DMS 273 treated with DMSO at 0.1 percent for 48 hours (cell line): ENCODE data around the gene DISP3.

Source experiments
- DNase-seq: peaks from one replicate; lab custom pipeline; 2025; lab: John Stamatoyannopoulos, UW

The DISP3 gene, protein sequence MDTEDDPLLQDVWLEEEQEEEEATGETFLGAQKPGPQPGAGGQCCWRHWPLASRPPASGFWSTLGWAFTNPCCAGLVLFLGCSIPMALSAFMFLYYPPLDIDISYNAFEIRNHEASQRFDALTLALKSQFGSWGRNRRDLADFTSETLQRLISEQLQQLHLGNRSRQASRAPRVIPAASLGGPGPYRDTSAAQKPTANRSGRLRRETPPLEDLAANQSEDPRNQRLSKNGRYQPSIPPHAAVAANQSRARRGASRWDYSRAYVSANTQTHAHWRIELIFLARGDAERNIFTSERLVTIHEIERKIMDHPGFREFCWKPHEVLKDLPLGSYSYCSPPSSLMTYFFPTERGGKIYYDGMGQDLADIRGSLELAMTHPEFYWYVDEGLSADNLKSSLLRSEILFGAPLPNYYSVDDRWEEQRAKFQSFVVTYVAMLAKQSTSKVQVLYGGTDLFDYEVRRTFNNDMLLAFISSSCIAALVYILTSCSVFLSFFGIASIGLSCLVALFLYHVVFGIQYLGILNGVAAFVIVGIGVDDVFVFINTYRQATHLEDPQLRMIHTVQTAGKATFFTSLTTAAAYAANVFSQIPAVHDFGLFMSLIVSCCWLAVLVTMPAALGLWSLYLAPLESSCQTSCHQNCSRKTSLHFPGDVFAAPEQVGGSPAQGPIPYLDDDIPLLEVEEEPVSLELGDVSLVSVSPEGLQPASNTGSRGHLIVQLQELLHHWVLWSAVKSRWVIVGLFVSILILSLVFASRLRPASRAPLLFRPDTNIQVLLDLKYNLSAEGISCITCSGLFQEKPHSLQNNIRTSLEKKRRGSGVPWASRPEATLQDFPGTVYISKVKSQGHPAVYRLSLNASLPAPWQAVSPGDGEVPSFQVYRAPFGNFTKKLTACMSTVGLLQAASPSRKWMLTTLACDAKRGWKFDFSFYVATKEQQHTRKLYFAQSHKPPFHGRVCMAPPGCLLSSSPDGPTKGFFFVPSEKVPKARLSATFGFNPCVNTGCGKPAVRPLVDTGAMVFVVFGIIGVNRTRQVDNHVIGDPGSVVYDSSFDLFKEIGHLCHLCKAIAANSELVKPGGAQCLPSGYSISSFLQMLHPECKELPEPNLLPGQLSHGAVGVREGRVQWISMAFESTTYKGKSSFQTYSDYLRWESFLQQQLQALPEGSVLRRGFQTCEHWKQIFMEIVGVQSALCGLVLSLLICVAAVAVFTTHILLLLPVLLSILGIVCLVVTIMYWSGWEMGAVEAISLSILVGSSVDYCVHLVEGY (N-terminal part only)

DNA sequence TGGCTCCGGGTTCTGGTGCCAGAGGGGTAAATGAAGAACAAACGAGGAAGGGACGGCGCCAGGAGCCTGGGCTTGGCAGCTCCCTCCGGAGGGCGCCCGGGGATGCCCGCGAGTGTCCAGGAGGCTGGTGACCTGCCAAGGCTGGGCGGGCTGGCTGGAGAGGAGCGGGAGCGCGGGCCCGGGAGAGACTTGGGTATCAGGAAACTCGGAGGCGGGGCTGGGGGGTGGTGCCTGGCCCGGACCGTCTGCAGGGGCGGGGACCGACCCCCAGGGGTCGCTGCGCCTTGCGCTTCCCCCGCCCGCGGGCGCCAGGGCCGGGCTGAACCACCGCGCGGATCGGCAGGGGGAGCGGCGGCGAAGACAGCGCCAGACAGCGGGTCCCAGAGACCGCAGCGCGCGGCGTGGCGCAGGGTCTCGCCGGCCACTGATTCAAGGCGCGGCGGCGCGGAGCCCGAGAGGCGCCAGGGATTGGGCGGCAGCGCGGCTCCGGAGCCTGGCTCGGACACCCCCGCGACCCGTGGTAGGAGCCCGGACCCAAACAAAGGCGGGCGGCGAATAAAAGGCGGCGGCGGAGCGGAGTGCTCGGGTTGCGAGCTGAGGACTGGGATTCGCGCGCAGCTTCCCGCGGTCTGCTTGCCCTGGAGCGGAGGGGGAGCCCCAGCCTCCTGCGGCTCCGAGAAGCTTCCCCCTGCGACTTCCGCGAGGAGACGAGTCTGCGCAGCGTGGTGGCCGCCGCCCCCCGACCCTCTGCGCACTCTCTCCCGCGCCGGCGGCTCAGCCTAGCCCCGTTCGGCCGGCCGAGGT, at the start of gene DISP3:
Gene DISP3 (plus strand): TSS at position 585 of the 804 bp plus-strand sequence. CDS start 21,838 bp downstream, outside the sequence.
- DNase-seq: peak; percentile 55

DNA sequence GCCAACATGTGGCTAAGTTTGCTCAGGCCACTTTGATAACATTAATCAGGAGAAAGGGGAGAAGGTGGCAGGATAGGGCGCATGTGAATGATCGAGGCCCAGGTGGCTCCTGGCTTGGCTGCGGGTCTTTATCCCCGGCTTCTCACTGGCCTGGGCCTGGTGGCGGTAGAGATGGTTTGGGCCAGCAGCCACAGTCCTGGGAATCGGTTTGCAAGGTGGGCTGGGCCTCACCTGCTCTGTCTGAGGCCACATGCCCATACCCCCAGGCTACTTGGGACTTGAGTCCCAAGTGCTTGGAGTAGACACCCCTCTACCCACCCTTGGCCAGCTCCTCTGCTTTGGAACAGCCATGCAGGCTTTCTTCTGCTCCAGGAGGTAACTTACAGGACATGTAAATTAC, 49.7 kb upstream of the DISP3 start:
- no peak for DNase-seq

DNA sequence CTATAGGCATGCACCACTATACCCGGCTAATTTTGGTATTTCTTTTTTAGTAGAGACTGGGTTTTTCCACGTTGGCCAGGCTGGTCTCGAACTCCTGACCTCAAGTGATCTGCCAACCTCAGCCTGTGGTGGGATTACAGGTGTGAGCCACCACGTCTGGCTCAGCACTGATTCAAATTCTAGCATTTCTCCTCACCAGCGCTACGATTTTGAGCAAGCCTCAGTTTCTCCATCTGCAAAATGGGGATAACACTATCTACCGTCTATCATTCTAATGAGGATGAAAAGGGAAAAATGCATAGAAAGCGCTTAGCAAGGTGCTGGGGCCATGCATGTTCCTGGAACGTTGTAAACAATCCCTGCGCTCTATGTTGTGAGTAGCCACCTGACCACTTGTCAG, 49.0 kb upstream of the DISP3 start:
- DNase-seq: no peak

DNA sequence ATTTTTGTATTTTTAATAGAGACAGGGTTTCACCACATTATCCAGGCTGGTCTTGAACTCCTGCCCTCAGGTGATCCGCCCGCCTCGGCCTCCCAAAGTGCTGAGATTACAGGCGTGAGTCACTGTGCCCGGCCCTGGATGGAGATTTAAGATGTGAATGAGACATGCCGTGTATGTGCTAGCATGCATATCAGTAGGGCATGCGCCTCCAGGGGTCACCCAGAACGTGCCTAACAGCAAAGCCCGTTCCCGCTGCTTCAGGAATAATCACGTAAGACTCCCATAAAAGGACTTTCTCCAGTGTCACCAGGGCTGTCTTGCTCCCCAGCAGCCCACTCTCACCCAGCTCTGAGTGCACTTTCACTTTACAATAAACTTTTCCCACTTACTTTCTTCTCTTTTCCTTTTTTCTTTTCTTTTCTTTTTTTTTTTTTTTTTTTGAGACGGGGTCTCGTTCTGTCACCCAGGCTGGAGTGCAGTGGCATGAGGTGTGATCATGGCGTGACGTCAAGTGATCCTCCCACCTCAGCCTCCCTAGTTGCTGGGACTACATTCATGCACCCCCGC, 46.9 kb upstream of the DISP3 start:
- DNase-seq: no peak

DNA sequence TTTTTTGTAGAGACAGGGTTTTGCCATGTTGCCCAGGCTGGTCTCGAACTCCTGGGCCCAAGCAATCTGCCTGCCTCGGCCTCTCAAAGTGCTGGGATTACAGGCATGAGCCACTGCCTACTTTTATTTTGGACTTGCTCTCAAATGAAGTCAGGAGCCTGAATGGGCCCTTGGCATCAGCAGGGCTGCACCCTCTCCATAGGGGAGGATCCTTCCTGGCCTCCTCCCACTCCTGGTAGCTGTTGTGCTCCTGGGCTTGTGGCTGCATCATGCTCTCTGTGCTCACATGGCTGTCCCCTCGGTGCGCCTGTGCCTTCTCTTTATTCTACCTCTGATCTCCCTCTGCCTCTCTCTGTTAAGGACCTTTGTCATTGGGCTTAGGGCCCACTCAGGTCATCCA, 46.4 kb upstream of the DISP3 start:
- no peak for DNase-seq

DNA sequence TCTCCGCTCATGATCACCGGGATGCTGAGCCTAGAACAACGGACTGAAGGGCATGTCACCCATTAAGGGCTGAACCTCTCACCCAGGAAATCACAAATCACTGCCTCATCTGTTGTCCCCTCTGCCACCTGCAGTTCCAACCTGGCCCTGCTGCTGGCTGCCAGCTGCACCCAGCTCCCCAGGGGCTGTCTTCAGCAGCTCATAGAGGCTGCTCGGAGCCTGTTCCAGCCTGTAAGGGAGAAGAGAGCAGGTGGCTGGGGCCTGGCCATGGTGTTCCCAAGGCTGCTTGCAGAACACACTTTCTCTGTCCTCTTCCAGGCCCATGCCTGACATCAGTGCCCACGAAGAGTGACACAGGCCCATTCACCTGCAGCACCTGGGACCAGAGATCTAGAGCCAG, 44.5 kb upstream of the DISP3 start:
- peak; percentile 40 for DNase-seq

DNA sequence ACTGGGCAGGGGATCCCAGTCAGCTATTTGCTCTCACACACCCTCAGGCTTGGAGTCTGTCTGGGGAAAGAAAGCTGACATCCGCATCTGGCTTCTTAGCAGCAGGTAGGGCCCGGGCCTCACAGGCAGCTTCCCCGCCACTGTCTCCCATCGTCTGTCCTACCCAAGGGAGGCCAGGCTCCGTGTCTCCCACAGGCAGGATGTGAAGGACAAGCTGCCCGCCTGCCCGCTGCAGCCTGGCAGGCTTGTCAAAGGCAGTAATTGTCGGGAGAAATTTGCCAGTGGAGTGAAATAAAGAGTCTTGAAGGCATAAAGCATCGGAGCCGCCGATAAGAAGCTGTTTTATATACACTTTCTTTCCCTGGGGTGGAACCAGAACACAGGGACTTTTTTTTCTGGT, 44.0 kb upstream of the DISP3 start:
- DNase-seq: no peak

DNA sequence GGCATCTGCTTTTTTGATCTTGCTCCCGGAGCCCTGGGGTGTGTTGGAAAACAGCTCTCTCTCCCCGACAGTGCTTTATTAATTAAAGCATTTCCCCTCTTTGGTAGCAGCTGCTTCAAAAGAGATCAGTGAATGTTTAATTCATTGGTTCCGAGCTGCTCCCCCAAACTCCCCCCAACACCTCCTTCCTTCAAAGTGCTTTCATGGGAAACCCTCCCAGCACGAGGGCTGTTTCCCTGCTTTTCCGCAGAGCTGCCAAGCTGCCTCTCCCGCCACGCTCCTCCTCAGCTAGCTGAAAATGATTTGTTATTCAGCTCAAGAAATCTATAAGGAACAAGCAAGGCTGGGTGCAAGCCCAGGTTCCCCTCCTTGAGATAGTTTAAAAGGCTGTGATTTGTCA, 40.0 kb upstream of the DISP3 start:
- no peak for DNase-seq

DNA sequence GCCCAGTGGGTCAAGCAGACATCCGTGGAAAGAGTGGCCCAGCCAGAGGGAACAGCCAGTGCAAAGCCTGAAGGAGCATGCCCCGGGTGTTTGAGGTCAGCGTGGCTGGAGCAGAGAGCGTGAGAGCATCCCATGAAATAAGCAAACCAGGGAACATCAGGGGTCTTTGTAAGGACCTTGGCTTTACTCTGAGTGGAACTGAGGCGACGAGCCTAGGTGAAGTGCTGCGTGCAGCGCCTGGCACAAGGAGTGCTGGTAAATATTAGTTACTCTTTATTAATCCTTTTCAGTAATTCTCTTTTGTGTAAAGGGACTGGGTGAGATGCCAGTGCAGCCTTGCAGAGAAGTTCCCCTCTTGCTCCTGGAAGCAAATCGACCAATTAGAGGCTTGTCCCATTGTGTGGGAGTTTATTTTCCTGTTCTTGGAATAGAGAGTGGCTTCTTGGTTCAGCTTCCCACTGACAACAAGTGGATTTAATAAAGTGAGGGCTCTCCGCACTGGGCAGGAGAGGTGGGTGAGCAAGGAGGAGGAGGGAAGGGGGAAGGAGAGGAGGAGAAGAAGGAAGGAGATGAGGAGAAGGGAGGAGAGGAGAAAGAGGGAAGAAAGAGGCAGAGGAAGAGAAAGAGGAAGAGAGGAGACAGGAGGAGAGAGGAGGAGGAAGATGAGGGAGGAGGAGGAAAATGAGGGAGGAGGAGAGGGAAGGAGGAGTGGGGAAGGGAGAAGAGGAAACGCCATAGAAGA, 37.6 kb upstream of the DISP3 start:
- DNase-seq: no peak

DNA sequence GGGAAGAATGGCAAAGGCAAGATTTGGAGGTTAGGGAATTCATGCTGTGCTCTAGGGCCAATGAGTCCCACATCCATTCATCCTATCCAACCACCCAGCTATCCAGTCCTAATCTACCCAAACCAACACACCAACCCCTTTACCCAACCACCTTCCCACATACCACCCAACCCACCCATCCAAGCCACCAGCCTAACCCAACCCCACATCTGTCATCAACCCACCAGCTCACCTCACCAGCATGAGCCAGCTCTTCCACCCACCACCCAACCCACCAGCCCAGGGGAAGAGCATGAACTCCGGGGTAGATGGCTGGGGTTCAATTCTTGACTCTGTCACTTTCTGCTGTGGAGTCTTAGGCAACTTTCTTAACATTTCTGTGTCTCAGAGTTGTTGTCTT, 35.9 kb upstream of the DISP3 start:
- DNase-seq: no peak

DNA sequence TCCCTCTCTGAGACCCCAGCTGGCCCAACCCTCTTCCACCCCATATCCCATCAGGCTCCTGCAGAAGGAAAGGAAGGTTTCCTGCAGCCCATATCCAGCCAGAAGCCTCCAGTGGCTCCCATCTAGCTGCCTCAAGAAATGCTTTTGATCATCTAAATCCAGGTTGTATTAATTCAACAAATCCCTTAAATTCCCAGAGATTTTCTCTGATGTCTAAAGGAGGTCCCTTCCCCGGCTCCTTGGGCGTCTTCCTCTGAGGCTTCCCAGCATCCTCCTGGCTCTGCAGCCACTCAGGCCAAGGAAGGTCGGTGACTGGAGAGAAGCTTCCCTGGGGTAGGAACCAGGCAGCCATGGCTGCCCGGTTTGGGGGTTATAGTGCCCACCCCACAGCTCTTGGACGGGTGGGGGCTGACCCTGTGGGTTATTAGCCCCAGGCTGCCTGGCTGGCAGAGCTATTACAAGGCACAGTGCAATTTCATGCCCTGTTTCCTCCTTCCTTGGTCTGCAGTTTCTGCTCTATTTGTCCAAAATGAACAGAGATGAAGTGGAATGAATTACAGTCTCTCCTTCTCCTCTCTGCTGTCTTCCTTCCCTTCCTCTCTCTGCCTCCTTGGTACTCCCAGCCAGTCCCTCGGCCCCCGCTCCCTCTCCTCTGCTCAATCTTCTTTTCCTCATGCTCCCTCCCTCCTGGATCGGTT, 34.8 kb upstream of the DISP3 start:
- no peak for DNase-seq

DNA sequence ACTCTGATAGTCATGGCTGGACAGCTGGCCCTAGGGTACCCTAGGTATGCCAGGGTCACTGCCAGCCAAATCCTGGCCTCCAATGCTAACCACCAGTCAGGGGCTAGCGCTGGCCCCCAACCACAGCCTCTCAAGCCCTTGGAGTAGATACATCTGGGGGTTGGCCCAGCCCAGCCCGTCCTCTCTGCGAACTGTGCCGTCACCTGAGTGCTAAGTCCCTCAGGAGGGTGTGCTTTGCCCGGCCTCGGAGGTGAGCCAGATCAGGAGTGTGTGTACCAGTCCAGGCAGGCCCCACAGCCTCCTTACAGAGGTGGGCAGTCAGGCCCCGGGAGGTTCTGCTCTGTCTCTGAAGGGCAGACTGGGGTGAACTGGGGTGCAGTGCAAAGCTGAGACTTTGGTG, 34.0 kb upstream of the DISP3 start:
- no peak for DNase-seq

DNA sequence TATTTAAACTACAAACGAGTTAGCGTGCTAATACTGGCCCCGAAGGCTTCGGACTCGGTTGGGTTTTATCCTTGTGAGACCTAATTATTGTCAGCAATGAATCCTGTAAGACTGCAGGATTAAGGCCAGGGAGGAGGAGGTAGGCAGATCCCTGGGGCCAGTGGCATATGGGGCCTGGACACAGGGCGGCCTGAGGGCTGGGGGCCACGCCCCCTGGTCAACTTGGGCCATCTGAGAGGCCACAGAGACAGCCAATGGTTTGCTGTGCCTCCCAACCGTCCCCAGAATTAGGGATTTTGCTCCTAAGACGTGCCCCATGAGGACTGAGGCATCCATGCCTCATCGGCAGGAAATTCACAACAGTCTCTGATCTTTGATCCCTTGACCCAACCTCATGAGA, 31.1 kb upstream of the DISP3 start:
- no peak for DNase-seq

DNA sequence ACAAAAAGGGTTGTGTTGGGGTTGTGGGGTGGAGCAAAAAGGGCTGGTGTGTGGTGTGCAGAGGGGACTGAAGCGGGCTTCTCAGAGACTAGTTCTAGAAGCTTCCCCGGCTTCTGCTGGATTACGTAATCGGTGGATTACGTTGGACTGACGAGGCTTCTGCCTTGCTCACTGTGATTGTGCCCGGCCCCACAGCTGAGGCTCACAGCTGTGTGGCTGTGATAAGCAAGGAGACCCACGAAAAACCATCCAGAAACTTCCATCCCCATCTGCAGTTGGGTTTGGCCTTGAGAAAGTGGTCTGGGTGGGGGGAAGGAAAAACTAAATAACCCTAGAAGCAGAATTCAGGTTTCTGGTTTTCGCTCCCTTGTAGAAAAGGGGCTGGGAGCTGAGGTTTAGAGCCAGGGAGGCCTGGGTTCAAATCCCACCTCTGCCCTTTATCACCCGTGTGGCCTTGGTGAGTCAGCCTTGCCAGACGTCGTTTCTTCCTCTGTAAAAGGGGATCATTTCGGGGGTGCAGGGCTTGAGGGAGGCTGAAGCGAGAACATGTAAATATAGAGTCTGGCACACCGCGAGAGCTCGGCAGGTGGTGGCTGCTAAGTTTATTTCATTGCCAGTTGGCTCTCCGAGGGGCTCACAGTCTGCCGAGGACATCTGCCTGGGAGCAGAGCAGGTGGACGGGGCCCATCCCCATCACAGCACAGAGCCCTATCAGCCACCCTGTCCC, 30.4 kb upstream of the DISP3 start:
- peak; percentile 53 for DNase-seq

DNA sequence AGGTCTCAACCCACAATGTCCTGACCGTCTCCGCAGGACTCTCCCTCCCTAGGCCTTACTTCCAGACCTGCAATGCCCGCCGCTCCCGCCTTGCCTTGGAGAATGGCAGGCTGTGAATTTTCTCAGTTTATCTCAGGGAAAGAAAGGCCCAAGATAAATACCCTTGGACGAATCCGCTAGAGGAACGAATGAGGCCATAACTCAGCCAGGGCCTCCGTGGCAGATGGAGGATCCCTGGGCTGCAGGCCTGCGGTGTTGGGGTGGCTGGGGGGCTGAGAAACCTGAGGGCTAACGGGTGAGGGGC, 29.9 kb upstream of the DISP3 start:
- no peak for DNase-seq

DNA sequence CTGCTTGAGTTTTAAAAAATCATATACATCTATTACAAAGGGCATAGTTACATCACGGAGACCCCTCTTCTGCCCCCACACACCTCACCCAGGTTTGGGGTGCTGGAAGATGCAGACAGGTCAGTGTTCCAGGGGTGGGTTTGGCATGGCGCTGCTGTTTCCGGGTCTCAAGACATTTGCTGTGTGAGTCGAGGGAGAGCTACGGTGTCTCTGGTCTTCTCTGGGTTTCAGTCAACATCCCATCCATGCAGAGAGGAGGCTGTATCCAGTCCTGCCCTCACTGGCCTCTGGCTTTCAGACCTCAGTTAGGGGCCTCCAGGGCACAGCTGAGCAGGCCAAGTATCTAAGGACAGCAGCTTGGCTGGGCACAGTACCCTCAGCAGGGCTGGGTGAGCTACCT, 28.6 kb upstream of the DISP3 start:
- no peak for DNase-seq

DNA sequence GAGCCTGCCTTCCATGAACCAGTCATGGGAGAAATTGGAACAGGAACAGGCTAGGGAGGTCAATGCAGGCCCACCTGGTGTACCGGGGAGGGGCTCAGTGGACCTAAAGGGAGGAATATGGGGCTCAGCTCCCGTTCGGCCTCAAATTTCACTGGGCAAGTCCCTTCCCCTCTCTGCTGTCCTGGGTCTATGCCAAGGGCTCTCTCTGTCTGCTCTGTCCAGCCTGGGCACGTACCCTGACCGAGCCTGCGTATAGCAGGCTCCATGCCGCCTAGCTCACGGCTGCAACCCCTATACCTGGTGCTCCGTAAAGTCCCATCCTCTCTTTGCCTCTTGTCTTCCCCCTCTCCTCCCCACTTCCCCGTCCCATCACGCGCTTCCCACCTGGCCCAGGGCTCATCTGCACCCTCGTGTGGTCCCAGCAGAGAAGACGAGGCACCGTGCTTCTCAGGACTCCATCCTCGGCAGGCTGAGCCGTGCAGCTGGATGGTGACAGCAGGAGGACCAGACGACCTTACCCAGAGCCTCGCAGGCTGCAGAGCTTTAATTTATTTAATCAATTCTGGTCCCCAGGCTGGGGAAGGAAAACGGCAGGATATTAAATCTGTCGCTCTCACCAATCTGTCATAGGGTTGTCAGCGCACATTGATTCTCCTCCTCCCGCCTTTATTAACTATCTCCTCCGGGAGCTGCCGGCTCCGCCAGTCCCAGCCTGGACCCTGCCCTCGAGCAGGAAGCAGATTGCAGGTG, 25.0 kb upstream of the DISP3 start:
- peak; percentile 29 for DNase-seq

DNA sequence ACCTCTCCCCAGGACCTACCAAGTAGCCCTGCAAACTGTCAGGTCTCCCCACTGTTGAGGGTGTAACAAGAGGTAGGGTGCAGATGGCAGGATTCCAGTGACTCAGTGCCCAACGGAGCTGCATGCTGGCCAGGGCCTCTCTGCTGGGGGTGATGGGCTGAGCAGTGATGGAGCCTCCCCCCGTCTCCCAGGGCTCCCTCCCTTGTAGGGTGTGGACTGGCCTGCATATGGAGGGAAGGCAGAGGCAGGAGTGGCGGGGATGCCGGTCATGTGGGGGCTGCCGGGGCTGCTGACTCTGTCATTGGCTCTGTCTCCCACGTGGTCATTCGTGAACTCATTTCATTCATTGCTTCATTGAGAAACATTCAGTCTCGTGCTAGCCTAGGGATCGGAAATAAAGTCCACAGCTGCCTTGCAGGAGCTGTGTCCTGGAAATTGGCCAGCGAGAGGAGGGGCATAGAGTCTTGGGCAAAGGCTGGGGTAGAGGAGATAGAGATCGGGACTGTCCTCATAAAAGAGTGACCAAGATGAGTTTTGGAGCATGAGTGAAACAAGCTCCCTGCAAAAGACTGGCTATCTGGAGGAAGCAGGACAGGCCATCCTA, 22.9 kb upstream of the DISP3 start:
- no peak for DNase-seq
